ENCODE data around the gene SNTB2. TPM values are rescaled to one million over a fixed set of nuclear protein-coding genes. Genes with fewer than 3 reads are reported as not detected.
"Not testable (repeated sequence)": the region's sequence is repeated elsewhere in the genome, so short reads cannot be mapped to it uniquely, and the experiment has no call there.

Gene SNTB2
- total and polyA plus RNA-seq, 10 of the 15 experiments (the other 5 are each of a cell fraction or from before 2014, with no cell fraction given) = 1.2 to 15.7 (median 5.0) TPM

GRCh38 chr16:69291657-69292056 lies 104.7 kb downstream of the SNTB2 start:
- H3K27me3 ChIP-seq (replicated peaks in 1 of 2; ENCODE audit: control insufficient read depth in 2 of 2, insufficient read depth in 2 of 2, low read length in 1 of 2); POLR2A ChIA-PET; DNase-seq (ENCODE audit: low read depth, low spot score); H3K4me2 ChIP-seq (ENCODE audit: control insufficient read depth, insufficient read depth); ATAC-seq; H3K9ac ChIP-seq (ENCODE audit: control insufficient read depth, insufficient read depth, low read length); SMC1A ChIA-PET (ENCODE audit: uncharacterized antibody, unreplicated experiment); intact Hi-C loops (cut with micrococcal nuclease; ENCODE audit: unreplicated experiment); H3K4me3 ChIP-seq; H3K36me3 ChIP-seq (ENCODE audit: control insufficient read depth in 2 of 2, insufficient read depth in 2 of 2, low read length in 1 of 2); H2AFZ ChIP-seq (ENCODE audit: control insufficient read depth, low read depth, low read length); H3K9me3 ChIP-seq (replicated peaks; ENCODE audit: control insufficient read depth, insufficient read depth, low read length); H3K79me2 ChIP-seq (ENCODE audit: control insufficient read depth, insufficient read depth, low read length); H3K4me1 ChIP-seq (ENCODE audit: control insufficient read depth, insufficient read depth, low read length); CTCF ChIA-PET; in situ Hi-C loops (cut with MboI); FAIRE-seq; H4K20me1 ChIP-seq (ENCODE audit: control insufficient read depth, insufficient read depth); RAD21 ChIA-PET (ENCODE audit: unreplicated experiment); BruUV-seq (replicated peaks); H3K27ac ChIP-seq (ENCODE audit: control insufficient read depth, insufficient read depth): not testable (repeated sequence)
- 98% methylated on average over 9 of the region's 9 CpGs for WGBS (ENCODE audit: insufficient coverage, insufficient replicate concordance, low lambda C conversion rate, missing lambda C conversion rate)

DNA sequence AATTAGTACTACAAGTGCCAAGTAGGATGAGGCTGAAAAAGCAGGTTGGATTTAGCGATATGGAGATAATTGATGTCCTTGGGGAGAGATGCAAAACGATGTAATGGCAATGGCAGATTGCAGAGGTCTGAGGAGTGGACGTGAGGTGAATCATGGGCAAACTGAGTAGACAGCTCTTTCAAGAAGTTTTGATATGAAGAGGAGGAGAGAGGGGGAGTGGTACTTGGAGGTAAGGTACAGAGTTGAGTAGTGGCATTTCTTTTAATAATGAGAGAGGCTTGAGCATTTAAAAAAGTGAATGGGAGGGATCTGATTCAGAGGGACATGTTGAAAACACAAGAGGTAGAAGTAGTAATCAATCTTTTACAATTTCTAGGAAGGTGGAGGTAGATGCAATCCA lies 106.4 kb downstream of the SNTB2 start:
- 38% methylated on average over 3 of the region's 3 CpGs for WGBS (ENCODE audit: insufficient coverage, insufficient replicate concordance, low lambda C conversion rate, missing lambda C conversion rate)
- POLR2A ChIA-PET = interaction anchor here (0.6 kb wide), 1 partner anchor 678 kb away, joined by 4 read pairs; no protein-coding TSS in a partner anchor
- TF ChIP-seq ZZZ3 (IDR thresholded peaks at IDR 0.05; ENCODE audit: control insufficient read depth, insufficient read length, low read depth) (no peak), SMAD1 (IDR thresholded peaks at IDR 0.05; ENCODE audit: low read depth, partially characterized antibody) (no peak), ESRRA (IDR thresholded peaks at IDR 0.05; ENCODE audit: low read length) (no peak), HDAC6 (IDR thresholded peaks at IDR 0.05; ENCODE audit: unreplicated experiment) (no peak), RELA (IDR thresholded peaks at IDR 0.05; ENCODE audit: borderline replicate concordance, partially characterized antibody) (no peak), RBBP5 (conservative IDR thresholded peaks at IDR 0.05) (no peak), ATF2 (IDR thresholded peaks at IDR 0.05; ENCODE audit: low read length) (no peak), CHD1 (IDR thresholded peaks at IDR 0.05; ENCODE audit: low read depth, low read length) (no peak), ZNF592 (IDR thresholded peaks at IDR 0.05) (no peak)
- TF ChIP-seq, protein P1, sequence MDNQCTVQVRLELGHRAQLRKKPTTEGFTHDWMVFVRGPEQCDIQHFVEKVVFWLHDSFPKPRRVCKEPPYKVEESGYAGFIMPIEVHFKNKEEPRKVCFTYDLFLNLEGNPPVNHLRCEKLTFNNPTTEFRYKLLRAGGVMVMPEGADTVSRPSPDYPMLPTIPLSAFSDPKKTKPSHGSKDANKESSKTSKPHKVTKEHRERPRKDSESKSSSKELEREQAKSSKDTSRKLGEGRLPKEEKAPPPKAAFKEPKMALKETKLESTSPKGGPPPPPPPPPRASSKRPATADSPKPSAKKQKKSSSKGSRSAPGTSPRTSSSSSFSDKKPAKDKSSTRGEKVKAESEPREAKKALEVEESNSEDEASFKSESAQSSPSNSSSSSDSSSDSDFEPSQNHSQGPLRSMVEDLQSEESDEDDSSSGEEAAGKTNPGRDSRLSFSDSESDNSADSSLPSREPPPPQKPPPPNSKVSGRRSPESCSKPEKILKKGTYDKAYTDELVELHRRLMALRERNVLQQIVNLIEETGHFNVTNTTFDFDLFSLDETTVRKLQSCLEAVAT (IDR thresholded peaks at IDR 0.05) = no peak

More for the DNA sequence above, 106.4 kb downstream of the SNTB2 start:
- no peak for ATAC-seq
- SMC1A ChIA-PET (ENCODE audit: uncharacterized antibody, unreplicated experiment) = interaction anchor here (0.8 kb wide), 1 partner anchor 143 kb away, joined by 4 read pairs; no protein-coding TSS in a partner anchor
- Histone ChIP-seq H2AFZ (ENCODE audit: control insufficient read depth, low read depth, low read length) (no peak overlapping the region), H3K4me2 (ENCODE audit: control insufficient read depth, insufficient read depth) (no peak overlapping the region), H3K36me3 (ENCODE audit: control insufficient read depth in 2 of 2, insufficient read depth in 2 of 2, low read length in 1 of 2) (no peaks in the 10 kb centered on the region), H3K27ac (ENCODE audit: control insufficient read depth, insufficient read depth) (no peak overlapping the region), H3K9me3 (replicated peaks; ENCODE audit: control insufficient read depth, insufficient read depth, low read length) (no peaks in the 10 kb centered on the region), H3K79me2 (ENCODE audit: control insufficient read depth, insufficient read depth, low read length) (no peaks in the 10 kb centered on the region), H4K20me1 (ENCODE audit: control insufficient read depth, insufficient read depth) (no peaks in the 10 kb centered on the region), H3K4me1 (ENCODE audit: control insufficient read depth, insufficient read depth, low read length) (no peaks in the 10 kb centered on the region), H3K4me3 (no peak overlapping the region), H3K9ac (ENCODE audit: control insufficient read depth, insufficient read depth, low read length) (no peak overlapping the region), H3K27me3 (replicated peaks in 1 of 2; ENCODE audit: control insufficient read depth in 2 of 2, insufficient read depth in 2 of 2, low read length in 1 of 2) (no peaks in the 10 kb centered on the region)
- no TSS peak for BruUV-seq (replicated peaks)
- CTCF ChIA-PET = interaction anchor here (1.6 kb wide), 1 partner anchor 143 kb away, joined by 4 read pairs; no protein-coding TSS in a partner anchor
- in situ Hi-C loops (cut with MboI) (no loop called here), intact Hi-C loops (cut with micrococcal nuclease; ENCODE audit: unreplicated experiment) (no loop called here)
- DNase-seq (ENCODE audit: low read depth, low spot score) = no peak
- RAD21 ChIA-PET (ENCODE audit: unreplicated experiment) = no interaction called here
- no peak for FAIRE-seq
